OCI-LY7 (cell line): ENCODE results near the gene EPHA10.

Experiments used
- CTCF ChIP-seq: fragments of 200-600 bp; sonication (generic); conservative IDR thresholded peaks from 2 replicates; pipeline ENCODE4 v1.5.1; 2014; ENCODE audit warnings: mild to moderate bottlenecking, antibody characterized with exemption, low read length, moderate library complexity, mixed read lengths
- EZH2phosphoT487 ChIP-seq: fragments of 200-600 bp; sonication (generic); IDR thresholded peaks from 2 replicates; pipeline ENCODE4 v1.6.1; 2018; ENCODE audit warnings: low read depth, borderline replicate concordance, mild to moderate bottlenecking, mixed run types, antibody characterized with exemption, low read length, moderate library complexity, mixed read lengths

GRCh38 chr1:37807555-37808368 is 42.8 kb upstream of the EPHA10 start, which contains the start of the genes C1orf122 and YRDC:
- TF ChIP-seq CTCF: no peak
- TF ChIP-seq EZH2phosphoT487: no peak
